GM23338 (cell line): ENCODE results near the gene SPSB4. TPM values are rescaled to one million over a fixed set of nuclear protein-coding genes. Genes with fewer than 3 reads are reported as not detected.

Experiments used
- ATAC-seq: fragments of 200-7000 bp; cut with Tn5 transposase; 3 replicates; pipeline ENCODE4 v1.9.1; 2020
- DNase-seq: peaks from one replicate; pipeline ENCODE4 v3.0.0-alpha.2; 2015; ENCODE audit warnings: low spot score
- H2AFZ ChIP-seq: fragments of 200-600 bp; sonication (generic); 2 replicates; pipeline ENCODE4 v1.8.0; 2016; ENCODE audit warnings: antibody characterized with exemption, mild to moderate bottlenecking, moderate library complexity
- H3F3A ChIP-seq: fragments of 200-600 bp; sonication (generic); replicated peaks from 2 replicates; pipeline ENCODE4 v1.8.0; 2017; ENCODE audit warnings: antibody characterized with exemption, mixed run types, low read depth
- H3K27ac ChIP-seq: fragments of 200-600 bp; sonication (generic); 2 replicates; pipeline ENCODE4 v1.6.1; 2016; ENCODE audit warnings: low read depth
- H3K27me3 ChIP-seq: fragments of 200-600 bp; sonication (generic); 2 replicates; pipeline ENCODE4 v1.8.0; 2016; ENCODE audit warnings: mild to moderate bottlenecking, mixed run types, moderate library complexity; ENCODE audit not compliant: insufficient read depth
- H3K36me3 ChIP-seq: fragments of 200-600 bp; sonication (generic); 2 replicates; pipeline ENCODE4 v1.8.0; 2016; ENCODE audit warnings: mild to moderate bottlenecking; ENCODE audit not compliant: insufficient read depth
- H3K4me1 ChIP-seq: fragments of 200-600 bp; sonication (generic); 2 replicates; pipeline ENCODE4 v1.8.0; 2016; ENCODE audit warnings: mild to moderate bottlenecking, moderate library complexity; ENCODE audit not compliant: insufficient read depth
- H3K4me2 ChIP-seq: fragments of 200-600 bp; sonication (generic); 2 replicates; pipeline ENCODE4 v1.7.1; 2017; ENCODE audit warnings: mixed run types
- H3K4me3 ChIP-seq: fragments of 200-600 bp; sonication (generic); 2 replicates; pipeline ENCODE4 v1.6.1; 2016; ENCODE audit warnings: mixed run types
- H3K79me2 ChIP-seq: fragments of 200-600 bp; sonication (generic); replicated peaks from 2 replicates; pipeline ENCODE4 v1.8.0; 2017; ENCODE audit warnings: mild to moderate bottlenecking; ENCODE audit not compliant: insufficient read depth
- H3K9me2 ChIP-seq: fragments of 200-600 bp; sonication (generic); 2 replicates; pipeline ENCODE4 v1.8.0; 2017; ENCODE audit not compliant: insufficient read depth
- H4K20me1 ChIP-seq: fragments of 200-600 bp; sonication (generic); replicated peaks from 2 replicates; pipeline ENCODE4 v1.8.0; 2017; ENCODE audit warnings: mild to moderate bottlenecking; ENCODE audit not compliant: insufficient read depth
- H3K27ac Mint-ChIP-seq: 2 replicates; pipeline ENCODE4 v1.8.0; 2020; ENCODE audit warnings: inconsistent platforms, mild to moderate bottlenecking, moderate library complexity, mixed read lengths
- H3K27me3 Mint-ChIP-seq: 3 replicates; pipeline ENCODE4 v1.8.0; 2022; ENCODE audit warnings: low read depth, mild to moderate bottlenecking, moderate library complexity, mixed read lengths, inconsistent platforms; ENCODE audit not compliant: insufficient read depth, poor library complexity
- H3K36me3 Mint-ChIP-seq: 3 replicates; pipeline ENCODE4 v1.8.0; 2021; ENCODE audit warnings: low read depth, mild to moderate bottlenecking, inconsistent platforms, moderate library complexity, mixed read lengths
- H3K4me1 Mint-ChIP-seq: 3 replicates; pipeline ENCODE4 v1.8.0; 2020; ENCODE audit warnings: mild to moderate bottlenecking, inconsistent platforms, mixed read lengths
- H3K4me3 Mint-ChIP-seq: 3 replicates; pipeline ENCODE4 v1.8.0; 2021; ENCODE audit warnings: moderate library complexity, mild to moderate bottlenecking, inconsistent platforms, mixed read lengths
- H3K9me3 Mint-ChIP-seq: 3 replicates; pipeline ENCODE4 v1.8.0; 2020; ENCODE audit warnings: moderate library complexity, mild to moderate bottlenecking, inconsistent platforms, mixed read lengths
- CREB1 ChIP-seq: fragments of 250-450 bp; sonication (Bioruptor Pico); IDR thresholded peaks from 2 replicates; pipeline ENCODE4 v1.5.0; 2020; ENCODE audit warnings: low read depth, mild to moderate bottlenecking, moderate library complexity
- CTCF ChIP-seq, 2 experiments: fragments of 200-600 bp in 1 of 2; sonication (generic) in 1 of 2; conservative IDR thresholded peaks; 2 replicates each; pipeline versions ENCODE4 v1.5.1 to v1.6.1; 2016 to 2017; ENCODE audit warnings: antibody characterized with exemption in 2 of 2, low read depth in 2 of 2, mild to moderate bottlenecking in 2 of 2, moderate library complexity in 1 of 2
- ETS1 ChIP-seq: IDR thresholded peaks from 2 replicates; pipeline ENCODE4 v1.6.1; 2016; ENCODE audit warnings: antibody characterized with exemption
- EZH2 ChIP-seq: fragments of 200-600 bp; sonication (generic); IDR thresholded peaks from one replicate; pipeline ENCODE4 v1.8.0; 2017; ENCODE audit warnings: antibody characterized with exemption, mild to moderate bottlenecking, low read depth; ENCODE audit not compliant: unreplicated experiment
- EZH2phosphoT487 ChIP-seq: fragments of 200-600 bp; sonication (generic); IDR thresholded peaks from one replicate; pipeline ENCODE4 v1.8.1; 2018; ENCODE audit warnings: antibody characterized with exemption; ENCODE audit not compliant: unreplicated experiment
- JUNB ChIP-seq: IDR thresholded peaks from one replicate; pipeline ENCODE4 v1.6.1; 2016; ENCODE audit warnings: antibody characterized with exemption; ENCODE audit not compliant: unreplicated experiment
- NANOG ChIP-seq: IDR thresholded peaks from 2 replicates; pipeline ENCODE4 v1.6.1; 2016; ENCODE audit warnings: antibody characterized with exemption, borderline replicate concordance
- POLR2AphosphoS5 ChIP-seq: IDR thresholded peaks from 2 replicates; pipeline ENCODE4 v1.6.1; 2016; ENCODE audit warnings: antibody characterized with exemption, low read depth
- REST ChIP-seq: IDR thresholded peaks from one replicate; pipeline ENCODE4 v1.6.1; 2018; ENCODE audit warnings: antibody characterized with exemption; ENCODE audit not compliant: unreplicated experiment
- STAT1 ChIP-seq: IDR thresholded peaks from one replicate; pipeline ENCODE4 v1.6.1; 2016; ENCODE audit warnings: antibody characterized with exemption; ENCODE audit not compliant: unreplicated experiment
- ZNF114 ChIP-seq: fragments of 250-450 bp; sonication (Bioruptor Pico); IDR thresholded peaks from 2 replicates; pipeline ENCODE4 v1.5.0; 2020; ENCODE audit warnings: mild to moderate bottlenecking, moderate library complexity
- ZNF331 ChIP-seq: fragments of 250-450 bp; sonication (Bioruptor Pico); IDR thresholded peaks from 2 replicates; pipeline ENCODE4 v1.5.0; 2020; ENCODE audit warnings: low read depth, mild to moderate bottlenecking, moderate library complexity
- ZNF462 ChIP-seq: fragments of 250-450 bp; sonication (Bioruptor Pico); IDR thresholded peaks from 2 replicates; pipeline ENCODE4 v1.5.0; 2020; ENCODE audit warnings: mild to moderate bottlenecking, moderate library complexity
- polyA plus RNA-seq: library from polyadenylated mRNA; unstranded; fragments of >200 nt; fragmentation: Nextera tagmentation; extraction: Ambion mirVana; gene quantifications from 2 replicates; pipeline ENCODE4 v1.2.1, GENCODE V29; 2016
- total RNA-seq: library from RNA; depleted of rRNA; stranded (reverse); fragments of >200 nt; shearing (Covaris generic); gene quantifications from 2 replicates; pipeline ENCODE4 v1.2.3, GENCODE V29; 2014

The SPSB4 gene
- total and polyA plus RNA-seq, 2 experiments from 2014 or later = 6.7 to 25.9 TPM

- no peaks in the 10 kb centered on the region for H3F3A ChIP-seq
- peak; percentile 3 for DNase-seq
- H3K79me2 ChIP-seq = no peaks in the 10 kb centered on the region; the same call in 1 of the 2 replicates
- no peaks in the 10 kb centered on the region; the same call in 1 of the 2 replicates for H3K36me3 ChIP-seq
- H3K4me3 ChIP-seq = no peak overlapping the region
- Mint-ChIP-seq H3K4me1 (peaks cover 15% of the 10 kb centered on the region), H3K36me3 (peaks cover 14% of the 10 kb centered on the region), H3K9me3 (peaks cover 14% of the 10 kb centered on the region), H3K4me3 (no peak overlapping the region), H3K27ac (no peak overlapping the region), H3K27me3 (peaks cover 7% of the 10 kb centered on the region)
- TF ChIP-seq CTCF (conservative IDR thresholded peaks at IDR 0.05; ENCODE audit: low read depth in 2 of 2) (no peak), ZNF114 (CRISPR knock-in tag) (no peak), REST (no peak), EZH2phosphoT487 (no peak), ZNF331 (CRISPR knock-in tag) (no peak), EZH2 (no peak), CREB1 (CRISPR knock-in tag) (no peak), POLR2AphosphoS5 (no peak), ETS1 (no peak), NANOG (no peak), STAT1 (no peak), JUNB (no peak), ZNF462 (CRISPR knock-in tag) (no peak)
- ATAC-seq = peak; percentile 20; the same call in 1 of the 3 replicates
- no peaks in the 10 kb centered on the region; the same call in 1 of the 2 replicates for H3K4me1 ChIP-seq
- H3K27ac ChIP-seq = no peak overlapping the region
- H2AFZ ChIP-seq = no peak overlapping the region
- H3K9me2 ChIP-seq = peaks cover 8% of the 10 kb centered on the region; the same call in 1 of the 2 replicates
- no peaks in the 10 kb centered on the region for H3K27me3 ChIP-seq
- H3K4me2 ChIP-seq = no peak overlapping the region; the same call in 1 of the 2 replicates
- H4K20me1 ChIP-seq = no peaks in the 10 kb centered on the region
These were observed 96.5 kb downstream of the SPSB4 start for GRCh38 chr3:141147657-141148056.
